Suppressor macrophage (primary cell): Measurements from ENCODE around the gene PPP1R3G.

Source experiments
- DNase-seq, 4 experiments: peaks; one replicate each; pipeline ENCODE4 v3.0.0-alpha.2; 2020 to 2022

Gene PPP1R3G

DNA sequence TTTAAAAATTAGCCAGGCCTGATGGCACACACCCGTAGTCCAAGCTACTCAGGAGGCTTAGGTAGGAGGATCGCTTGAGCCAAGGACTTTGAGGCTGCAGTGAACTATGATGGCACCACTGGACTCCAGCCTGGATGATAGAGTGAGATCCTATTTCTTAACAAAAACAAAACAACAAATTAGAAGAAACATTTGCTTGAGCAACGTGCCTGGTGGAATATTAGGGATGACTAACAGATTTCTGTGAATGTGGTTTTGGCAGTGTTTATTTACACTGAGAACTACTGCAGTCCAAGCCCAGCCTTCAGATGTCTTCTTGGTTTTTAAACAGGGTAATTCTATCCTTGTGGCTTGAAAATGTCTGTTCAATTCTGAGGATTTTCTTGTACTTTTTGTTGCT lies 9.2 kb downstream of the PPP1R3G start:
- DNase-seq = no peak

DNA sequence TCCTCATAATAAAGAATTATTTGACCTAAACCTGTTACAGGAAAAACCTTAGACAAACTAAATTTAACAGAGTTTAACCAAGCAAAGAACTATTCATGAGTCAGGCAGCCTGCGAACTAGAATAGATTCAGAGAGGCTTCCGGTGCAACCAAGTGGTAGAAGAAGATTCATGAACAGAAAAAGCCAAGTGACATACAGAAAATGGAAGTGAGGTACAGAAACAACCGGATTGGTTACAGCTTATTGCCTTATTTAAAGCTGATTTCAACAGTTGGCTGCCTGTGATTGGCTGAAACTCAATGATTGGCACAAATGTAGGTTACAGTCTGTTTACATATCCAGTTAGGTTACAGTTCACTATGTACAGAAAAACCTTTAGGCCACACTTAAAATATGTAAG lies 10.1 kb downstream of the PPP1R3G start:
- peak in 2 of 4 experiments; percentile 3 to 31 for DNase-seq

DNA sequence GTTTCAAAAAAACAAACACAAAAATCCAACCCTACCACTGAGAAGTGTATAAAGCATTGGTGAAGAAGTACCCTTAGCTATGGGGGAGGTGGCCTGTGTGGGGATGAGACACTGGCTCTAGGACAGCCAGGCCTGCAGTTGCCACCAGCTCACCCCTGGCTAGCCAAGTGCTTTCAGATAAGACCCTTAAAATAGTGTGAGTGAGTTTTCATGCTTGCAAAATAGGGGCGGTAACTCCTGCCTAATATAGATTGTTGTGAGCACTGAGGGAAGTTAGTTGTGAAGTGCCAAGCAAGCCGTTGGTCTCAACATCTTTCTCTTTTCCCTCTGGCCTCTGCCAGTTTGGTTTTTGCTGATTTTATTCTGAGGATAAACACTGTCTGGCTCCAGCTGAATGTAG lies 11.3 kb downstream of the PPP1R3G start:
- DNase-seq = no peak

DNA sequence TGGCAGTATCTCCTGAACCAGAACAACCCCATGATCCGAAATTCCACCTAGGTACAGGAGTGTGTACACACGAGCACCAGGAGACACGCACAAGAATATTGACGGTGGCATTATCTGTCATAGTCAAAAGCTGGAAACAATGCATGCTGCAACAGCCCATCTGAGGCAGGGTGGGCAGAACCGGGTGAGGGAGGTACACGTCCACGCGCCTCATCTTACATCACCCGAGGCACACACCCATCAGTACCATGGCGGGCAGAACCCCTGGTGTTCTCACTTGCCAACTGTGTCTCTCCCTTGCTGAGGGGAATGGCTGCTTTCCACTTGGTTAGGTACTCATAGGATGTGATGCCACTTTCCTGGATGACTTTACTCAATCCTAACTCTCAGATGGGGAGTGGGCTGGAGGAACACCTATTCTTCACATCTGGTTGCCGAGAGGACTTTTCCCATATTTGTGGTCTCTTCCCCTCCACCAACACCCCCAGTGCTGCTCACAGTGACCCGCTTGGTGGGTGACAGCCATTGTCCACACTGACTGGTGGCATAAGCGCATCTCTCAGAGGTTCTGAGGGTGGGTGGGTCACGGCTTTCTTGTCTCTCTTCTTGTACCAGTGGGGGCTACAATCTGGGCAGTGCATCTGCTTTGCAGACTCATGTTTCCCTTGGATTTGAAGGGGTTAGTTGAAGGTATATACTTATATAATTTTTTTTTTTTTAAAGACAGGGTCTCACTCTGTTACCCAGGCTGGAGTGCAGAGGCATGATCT lies 13.5 kb downstream of the PPP1R3G start:
- no peak for DNase-seq

DNA sequence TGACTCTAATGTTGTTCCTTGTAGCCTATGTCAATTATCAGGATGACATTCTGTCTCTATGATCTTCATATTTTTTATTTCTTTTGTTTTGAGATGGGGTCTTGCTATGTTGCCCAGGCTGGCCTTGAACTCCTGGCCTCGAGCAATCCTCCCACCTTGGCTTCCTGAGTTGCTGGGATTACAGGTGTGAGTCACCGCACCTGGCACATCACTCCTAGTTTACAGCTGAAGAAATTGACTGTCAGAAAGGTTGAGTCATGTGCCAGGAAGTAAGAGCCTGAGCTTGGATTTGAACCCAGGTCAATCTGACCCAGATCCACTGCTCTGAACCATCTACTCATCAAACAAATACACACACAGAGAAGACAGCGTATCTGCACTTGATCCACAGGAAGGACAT lies 14.4 kb downstream of the PPP1R3G start:
- no peak for DNase-seq

DNA sequence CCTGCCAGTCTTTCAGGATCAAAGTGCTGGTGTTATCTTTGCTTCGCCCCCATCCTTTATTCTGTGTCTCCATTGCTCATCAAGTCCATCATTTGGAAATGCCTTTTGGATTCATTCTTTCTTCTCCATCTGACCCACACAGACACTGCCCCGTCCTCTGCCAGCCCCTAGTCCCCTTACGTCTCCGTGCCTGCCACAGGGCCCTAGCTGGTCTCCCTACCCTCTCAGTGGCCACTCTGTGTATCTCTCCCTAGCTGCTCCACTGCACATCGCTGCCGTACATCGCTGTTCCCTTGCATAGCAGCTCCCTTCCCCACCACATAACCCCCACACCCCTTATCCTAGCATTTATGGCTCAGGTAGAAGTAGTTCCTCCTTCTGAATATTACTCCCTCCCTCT lies 15.7 kb downstream of the PPP1R3G start:
- DNase-seq = no peak

DNA sequence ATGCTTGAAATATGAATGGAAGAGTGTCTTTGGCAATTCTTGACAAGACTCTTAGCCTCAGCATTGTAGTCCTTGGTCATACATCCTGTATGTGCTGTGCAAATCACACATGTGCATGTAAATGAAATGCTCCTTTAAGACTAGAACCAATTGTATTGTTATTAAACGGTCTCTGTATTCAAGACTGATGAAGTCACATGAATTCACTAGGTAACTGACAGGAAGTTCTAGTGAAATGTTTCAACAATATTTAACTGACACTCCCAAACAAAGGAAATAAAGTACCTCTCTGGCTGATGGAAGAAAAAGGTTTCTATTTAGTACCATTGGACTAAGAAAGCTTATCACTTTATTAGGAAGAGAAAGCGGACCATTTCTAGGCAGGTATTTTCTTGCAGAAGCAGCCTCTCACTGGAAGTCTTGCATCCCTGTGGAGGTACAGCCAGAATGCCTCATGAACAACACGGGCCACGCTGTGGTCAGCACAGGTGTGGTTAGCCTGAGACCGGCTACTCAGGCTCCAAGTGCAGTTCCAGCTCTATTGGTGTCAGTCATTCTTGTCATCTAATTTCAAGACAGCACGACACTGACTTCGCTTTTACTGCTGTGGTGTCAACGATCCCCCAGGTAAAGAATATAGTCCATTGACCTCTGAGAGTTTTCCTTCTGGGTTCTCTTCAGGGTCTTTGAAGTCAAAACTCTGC lies 17.3 kb downstream of the PPP1R3G start:
- DNase-seq = no peak

DNA sequence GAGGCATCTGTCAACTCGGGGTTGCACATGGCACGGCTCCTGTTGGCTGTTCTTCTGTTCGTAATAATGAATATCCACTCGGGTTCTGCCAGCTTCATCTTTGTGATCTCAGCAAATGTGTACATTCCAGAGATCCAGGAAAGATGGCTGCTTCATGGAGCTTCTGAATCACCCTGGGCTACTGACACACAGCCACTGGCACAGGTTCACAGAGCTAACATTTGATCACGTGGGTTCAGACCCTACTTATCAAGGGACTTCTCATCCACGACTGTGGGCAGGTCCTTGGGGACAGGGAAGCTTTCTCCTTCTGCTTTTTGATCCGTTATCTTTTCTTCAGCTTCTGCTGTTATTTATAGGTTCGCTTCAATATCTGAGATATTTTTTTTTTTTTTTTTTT lies 18.1 kb downstream of the PPP1R3G start:
- DNase-seq = no peak

DNA sequence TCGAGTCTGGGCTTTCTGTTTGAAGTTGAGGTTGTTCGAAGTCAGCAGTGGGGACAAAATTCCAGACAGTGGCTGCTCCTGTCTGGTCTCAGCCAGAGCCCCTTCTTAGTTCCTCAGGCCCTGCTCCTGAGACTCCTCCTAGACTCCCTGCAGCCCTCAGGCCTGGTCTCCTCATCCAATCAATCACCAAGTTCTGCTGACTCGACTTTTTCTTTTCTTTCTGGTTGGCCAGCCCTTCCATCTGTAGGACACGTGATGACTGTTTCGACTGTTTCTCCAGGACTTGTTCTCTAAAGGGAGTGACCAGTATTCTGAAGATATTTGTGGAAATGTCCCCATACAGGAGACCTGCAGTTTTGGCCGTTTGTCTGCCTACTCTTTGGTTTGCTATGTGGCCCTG lies 19.5 kb downstream of the PPP1R3G start:
- DNase-seq = no peak

DNA sequence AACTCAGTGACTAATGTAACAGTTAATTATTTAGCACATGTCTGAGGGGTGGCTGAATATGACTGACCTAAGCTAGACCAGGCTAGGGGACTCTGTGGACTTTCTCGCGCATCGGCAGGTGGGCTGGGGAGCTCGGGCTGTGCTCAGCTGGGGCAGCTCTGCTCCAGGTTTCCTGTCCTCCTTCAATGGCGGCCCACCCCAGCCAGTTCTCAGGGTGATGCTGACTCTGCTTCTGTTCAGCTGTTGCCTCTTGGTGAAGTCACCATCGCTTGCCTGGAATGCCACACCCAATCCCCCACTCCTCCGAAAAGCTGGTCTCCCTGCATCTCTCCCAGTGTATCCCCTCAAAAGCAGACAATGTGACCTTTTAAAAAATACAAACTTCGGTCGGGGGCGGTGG lies 20.0 kb downstream of the PPP1R3G start:
- DNase-seq = no peak

DNA sequence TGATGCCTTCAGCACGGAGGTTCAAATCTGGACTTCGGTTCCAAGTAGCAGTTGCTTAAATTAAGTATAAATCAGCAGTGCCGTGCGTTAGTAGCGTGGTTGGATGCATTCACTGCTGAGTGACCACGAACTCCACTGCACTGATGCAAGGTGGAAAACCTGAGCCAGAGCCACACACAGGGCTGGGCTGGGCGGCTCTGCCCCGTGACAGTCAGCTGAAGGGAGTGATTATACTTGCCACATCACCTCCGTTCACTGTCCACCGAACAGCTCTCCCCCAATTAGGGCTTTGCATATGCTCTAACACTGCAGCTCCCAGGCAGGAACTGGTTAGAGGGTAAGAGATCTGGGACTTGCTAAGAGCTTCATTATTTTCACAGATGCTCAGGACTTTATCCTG lies 22.2 kb downstream of the PPP1R3G start:
- DNase-seq = no peak

DNA sequence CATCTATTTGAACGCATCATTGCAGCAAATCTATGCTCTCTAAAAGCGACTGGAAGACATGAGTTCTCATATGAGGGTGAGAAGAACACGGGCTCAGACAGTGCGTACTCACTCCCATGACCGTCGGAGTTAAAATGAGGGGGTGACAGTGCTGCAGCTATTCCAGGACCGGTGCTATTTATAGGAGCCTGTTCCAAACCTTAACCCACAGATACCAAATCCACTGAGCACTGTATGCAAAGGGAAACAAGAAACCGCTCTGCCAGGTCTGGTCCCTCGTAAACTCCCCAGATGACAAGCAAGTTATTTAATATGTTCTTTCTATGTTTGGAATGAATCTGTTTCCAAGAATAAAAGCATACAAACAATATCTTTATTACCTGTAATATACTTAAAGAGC lies 22.9 kb downstream of the PPP1R3G start:
- DNase-seq = no peak

DNA sequence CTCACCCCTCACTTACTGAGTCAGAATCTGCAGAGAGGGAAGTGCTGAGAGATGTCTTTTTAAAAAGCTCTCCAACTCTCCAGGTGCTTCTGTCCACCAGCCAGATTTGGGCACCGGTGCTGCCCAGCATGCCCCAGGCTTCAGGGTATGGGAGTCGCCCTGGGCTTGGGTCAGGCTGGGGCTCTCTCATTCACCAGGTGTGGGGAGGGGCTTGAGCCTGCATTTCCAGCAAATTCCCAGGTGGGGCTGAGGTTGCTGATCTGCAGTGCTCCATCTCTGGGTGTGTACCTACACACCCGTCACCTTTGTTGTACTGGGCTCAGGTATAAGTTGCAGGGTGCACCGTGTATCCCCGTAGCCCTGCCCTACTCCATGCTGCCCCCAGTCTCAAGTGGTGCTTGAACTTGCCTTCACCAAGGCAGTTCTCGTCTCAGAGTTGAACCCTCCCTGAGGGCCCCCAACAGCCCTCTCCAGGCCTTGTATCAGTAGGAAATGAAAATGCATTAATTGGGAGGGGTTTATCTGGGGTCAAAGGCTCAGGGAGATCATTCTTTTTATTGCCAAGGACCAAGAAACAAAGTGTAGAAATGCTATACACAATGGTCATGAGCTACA lies 23.5 kb downstream of the PPP1R3G start:
- DNase-seq = no peak

DNA sequence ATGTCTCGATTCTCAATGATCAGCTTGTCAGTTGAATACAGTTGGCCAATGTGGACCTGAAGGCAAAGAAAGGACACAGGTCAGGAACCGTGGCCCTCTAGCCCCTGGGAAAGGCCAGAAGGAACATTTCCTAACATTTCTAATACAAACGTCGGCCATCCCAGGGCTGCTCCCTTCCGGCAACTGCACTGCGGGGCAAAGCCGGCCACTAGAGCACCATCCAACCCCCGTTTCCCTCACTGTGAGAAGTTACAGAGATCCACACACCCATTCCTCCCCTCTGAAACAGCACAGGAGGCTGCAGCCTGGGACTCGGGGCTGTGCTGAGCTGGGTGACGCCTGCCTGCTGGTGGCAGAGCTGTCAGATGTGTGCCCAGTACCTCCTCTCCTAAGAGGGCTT lies 24.3 kb downstream of the PPP1R3G start:
- no peak for DNase-seq

DNA sequence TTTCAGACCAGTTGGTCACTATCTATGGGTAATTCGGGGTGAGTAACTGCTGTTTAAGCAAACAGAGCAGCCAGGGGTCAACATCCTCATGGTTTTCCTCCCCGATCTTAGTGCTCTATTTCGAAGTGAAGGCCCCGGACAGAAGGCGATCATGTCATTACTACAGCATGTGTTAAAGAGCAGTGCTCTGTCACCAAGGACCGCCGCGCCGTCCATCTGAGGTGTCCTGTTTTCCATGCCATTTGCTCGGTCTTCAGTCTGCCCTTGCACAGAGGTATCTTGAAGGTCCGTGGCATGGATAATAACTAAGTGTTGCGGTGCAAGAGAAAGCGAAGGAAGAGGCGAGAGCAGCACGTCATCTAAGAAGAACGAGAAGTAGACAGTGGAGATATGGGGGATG lies 25.1 kb downstream of the PPP1R3G start:
- DNase-seq = no peak

DNA sequence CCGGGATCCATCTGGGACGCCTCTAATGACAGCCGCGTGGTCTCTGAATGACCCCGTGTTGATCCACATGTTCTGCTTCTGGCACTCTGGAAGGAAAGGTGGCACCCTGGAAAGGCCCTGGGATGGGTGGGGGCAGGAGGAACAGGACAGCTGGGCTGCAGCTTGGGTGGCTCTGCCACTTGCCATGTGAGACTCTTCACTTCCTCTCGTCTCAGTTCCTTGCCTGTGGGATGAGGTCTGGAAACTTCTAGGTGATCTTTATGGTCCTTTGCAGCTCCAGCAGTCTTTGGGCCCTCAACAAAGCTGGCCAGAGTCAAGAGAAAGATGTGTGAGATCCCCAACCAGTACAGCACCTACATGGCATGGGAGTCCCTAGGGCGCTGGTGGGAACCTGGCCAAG lies 26.5 kb downstream of the PPP1R3G start:
- no peak for DNase-seq

DNA sequence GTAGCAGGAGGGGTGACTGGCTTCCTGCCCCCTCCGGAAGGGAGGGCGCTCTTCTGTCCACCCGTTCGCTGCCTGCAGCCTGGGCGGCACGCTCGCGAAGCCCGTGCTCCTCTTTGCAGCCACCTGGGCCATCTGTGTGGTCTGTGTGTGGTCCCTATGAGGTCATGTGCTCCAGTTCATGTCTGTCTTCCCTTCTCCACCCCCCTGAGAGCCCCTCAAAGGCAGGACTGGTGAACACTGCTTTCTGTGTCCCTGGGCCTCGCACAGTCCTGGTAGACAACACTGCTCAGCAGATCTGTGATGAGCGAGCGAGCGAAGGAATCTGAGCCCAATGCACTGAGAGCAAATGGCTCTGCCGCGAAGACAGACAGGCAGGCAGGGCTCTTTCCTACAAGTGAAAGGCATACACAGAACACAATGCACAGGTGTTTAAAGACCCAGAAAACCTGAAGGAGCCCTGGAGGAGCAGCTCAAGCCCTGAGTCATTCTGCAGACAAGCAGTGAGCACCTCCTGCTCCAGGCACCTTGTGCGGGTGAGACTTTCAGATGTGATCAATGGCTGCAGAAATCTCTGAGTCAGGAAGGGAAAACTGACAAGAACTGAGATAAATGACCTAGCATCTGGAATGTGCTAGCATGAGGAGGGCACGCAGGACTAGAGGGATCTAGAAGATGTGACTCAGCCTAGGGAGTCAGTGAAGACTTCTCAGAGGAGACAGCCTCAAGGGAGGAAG lies 27.1 kb downstream of the PPP1R3G start:
- no peak for DNase-seq

DNA sequence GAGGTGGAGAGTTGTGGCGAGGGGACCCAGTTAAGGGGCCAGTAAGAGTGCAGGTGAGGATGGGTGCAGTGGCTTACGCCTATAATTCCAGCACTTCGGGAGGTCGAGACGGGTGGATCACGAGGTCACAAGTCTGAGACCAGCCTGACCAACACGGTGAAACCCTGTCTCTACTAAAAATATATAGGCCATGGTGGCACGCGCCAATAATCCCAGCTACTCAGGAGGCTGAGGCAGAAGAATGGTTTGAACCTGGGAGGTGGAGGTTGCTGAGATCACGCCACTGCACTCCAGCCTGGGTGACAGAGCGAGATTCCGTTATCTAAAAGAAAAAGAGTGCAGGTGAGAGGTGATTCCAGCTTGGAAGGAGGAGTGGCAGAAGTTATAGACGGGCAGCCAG lies 28.0 kb downstream of the PPP1R3G start:
- DNase-seq = no peak

DNA sequence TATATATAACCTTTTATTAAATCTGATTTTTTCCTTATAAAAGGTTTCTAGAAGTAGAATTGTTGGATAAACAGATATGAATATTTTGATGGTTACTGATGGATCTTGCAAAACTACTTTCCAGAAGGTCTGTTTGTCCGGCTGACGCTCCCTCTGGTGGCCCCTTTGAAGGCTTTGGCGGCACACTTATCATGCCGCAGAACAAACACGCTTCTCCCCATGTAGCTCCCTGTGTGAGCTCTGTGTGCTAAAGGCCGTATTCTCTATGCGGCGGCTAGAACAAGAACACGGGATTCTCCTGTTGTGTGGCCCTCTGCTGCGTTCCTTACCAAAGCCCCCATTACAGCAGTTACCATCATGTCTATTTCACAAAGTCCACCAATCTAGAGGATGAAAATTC lies 30.0 kb downstream of the PPP1R3G start:
- DNase-seq = peak in 1 of 4 experiments; percentile 9

DNA sequence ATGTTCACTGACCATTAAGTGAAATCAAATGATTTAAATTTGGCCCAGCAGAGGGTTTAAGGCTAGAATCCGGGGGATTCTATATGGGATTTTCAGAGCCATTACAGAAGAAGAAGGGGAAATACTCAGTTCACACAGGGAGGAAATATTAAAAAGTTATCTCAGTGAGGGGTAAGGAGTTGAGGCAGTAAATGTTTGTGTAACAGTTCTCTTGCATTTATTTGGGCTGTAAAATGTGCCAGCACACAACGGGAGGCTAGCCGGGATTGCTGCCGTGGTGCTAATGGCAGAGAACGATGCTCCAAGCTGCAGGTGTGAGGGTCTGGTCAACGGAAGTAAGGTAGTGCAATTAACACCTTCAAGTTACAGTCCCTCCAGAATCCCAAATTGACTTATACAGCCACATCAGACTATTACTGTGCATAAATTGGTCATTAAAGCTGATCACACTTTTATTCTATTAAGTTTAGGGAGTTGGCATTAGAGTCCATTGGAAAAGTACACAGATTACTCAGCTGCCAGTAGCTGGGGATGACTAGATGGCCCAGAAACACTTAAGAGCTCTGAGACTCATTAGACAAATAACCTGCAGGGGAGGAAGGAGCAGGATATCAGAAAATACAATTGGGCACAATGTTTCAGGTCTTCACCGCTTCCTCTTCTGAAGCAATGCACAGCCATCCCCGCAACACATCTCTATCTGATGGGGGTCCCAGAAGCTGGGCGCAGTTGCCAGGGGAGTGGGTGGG lies 31.3 kb downstream of the PPP1R3G start:
- no peak for DNase-seq

DNA sequence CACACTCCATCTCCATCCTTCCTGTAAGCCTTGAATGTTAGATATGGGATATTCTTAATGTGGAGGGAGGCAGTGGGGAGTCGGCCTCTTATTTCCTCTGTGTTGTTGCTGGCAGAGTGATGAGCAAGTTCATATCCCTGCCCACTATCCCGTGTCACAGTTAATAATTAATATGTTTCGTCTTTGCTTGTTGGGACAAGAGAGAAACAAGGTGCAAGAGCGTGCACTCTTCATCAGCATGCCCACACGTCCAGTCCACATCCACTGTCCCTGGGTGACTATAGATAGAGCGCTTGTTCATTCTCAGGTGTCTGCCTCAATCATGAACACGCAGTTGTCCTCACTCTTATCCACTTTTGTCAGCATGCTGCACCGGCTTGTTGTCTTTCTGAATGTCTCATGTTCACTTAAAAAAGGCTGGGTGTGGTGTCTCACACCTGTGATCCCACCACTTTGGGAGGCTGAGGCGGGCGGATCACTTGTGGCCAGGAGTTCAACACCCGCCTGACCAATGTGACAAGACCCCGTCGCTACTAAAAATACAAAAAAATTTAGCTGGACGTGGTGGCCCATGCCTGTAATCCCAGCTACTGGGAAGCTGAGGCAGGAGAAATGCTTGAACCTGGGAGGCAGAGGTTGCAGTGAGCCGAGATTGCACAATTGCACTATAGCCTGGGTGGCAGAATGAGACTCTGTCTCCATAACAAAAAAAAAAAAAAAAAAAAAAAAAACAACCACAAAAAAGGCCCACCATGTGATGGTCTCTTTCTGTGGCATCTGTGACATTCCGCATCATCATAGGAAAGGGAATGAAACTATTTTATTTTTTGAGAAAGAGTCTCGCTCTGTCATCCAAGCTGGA lies 34.2 kb downstream of the PPP1R3G start:
- DNase-seq = no peak

DNA sequence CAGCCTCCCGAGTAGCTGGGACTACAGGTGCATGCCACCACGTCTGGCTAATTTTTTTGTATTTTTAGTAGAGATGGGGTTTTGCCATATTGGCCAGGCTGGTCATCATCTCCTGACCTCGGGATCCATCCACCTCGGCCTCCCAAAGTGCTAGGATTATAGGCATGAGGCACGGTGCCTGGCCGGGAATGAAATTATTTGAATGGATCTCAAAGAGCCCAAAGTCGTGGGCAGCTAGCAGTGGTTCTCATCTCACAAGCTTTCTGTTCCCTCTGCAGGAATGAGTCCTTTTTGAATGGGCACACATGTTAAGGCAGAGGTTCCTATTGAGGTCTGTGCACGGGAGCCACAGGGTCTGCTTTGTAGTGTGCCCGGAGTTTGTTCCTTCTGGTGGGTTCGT lies 34.9 kb downstream of the PPP1R3G start:
- no peak for DNase-seq
